Stomach (tissue), 9 donors: Measurements from ENCODE around the gene RUNDC1. TPM values are rescaled to one million over a fixed set of nuclear protein-coding genes. Genes with fewer than 3 reads are reported as not detected.

Experiments used
- DNase-seq, 2 donors: peaks; one replicate each; pipeline versions ENCODE4 v3.0.0 to v3.0.0-alpha.2; 2013 to 2019
- H3K27ac ChIP-seq, 5 donors: fragments of 200-600 bp in 4 of 5; sonication (generic) in 4 of 5; one replicate each; pipeline ENCODE4 v1.5.1; 2013 to 2019; ENCODE audit warnings: mild to moderate bottlenecking in 1 of 5, moderate library complexity in 1 of 5
- H3K27me3 ChIP-seq, 3 donors: fragments of 200-600 bp; sonication (generic); one replicate each; pipeline ENCODE4 v1.5.1; 2017 to 2019; ENCODE audit warnings: mixed run types in 1 of 3
- H3K36me3 ChIP-seq, 4 donors: fragments of 200-600 bp; sonication (generic); 1 replicate in 3 of 4; 2 replicates in 1 of 4; pipeline ENCODE4 v1.5.1; 2016 to 2019
- H3K4me1 ChIP-seq, 4 donors: fragments of 200-600 bp; sonication (generic); one replicate each; pipeline ENCODE4 v1.5.1; 2016 to 2019
- H3K4me3 ChIP-seq, 4 donors: fragments of 200-600 bp; sonication (generic) in 3 of 4; one replicate each; pipeline ENCODE4 v1.5.1; 2016 to 2019; ENCODE audit warnings: mild to moderate bottlenecking in 1 of 4
- H3K9me3 ChIP-seq, 4 donors: fragments of 200-600 bp; sonication (generic); one replicate each; pipeline ENCODE4 v1.5.1; 2016 to 2019
- CTCF ChIP-seq, 7 experiments: fragments of 450-650 bp in 4 of 7; fragments of 200-600 bp in 3 of 7; sonication (generic) in 3 of 7; IDR thresholded peaks; one replicate each; pipeline ENCODE4 v1.5.1; 2016 to 2019; ENCODE audit warnings: antibody characterized with exemption in 7 of 7, control low read depth in 2 of 7, mild to moderate bottlenecking in 1 of 7
- EP300 ChIP-seq: sonication (generic); formaldehyde crosslinking; IDR thresholded peaks from one replicate; pipeline ENCODE4 v1.6.1; 2017; ENCODE audit warnings: antibody characterized with exemption
- POLR2A ChIP-seq, 4 donors: fragments of 450-650 bp; IDR thresholded peaks; one replicate each; pipeline ENCODE4 v1.6.1; 2016; ENCODE audit warnings: antibody characterized with exemption in 4 of 4, control low read depth in 2 of 4, mild to moderate bottlenecking in 1 of 4, moderate library complexity in 1 of 4
- POLR2AphosphoS5 ChIP-seq, 3 donors: sonication (generic); formaldehyde crosslinking; IDR thresholded peaks; one replicate each; pipeline ENCODE4 v1.6.1; 2016; ENCODE audit warnings: antibody characterized with exemption in 3 of 3
- WGBS, 5 donors: extraction: QIAGEN DNeasy Blood & Tissue Kit in 3 of 5; methylation state at CpG; one replicate each; pipeline versions ENCODE4 v1.1.5 to v1.1.7; 2013 to 2018; 5-methylcytosine and 5-hydroxymethylcytosine counted together
- intact Hi-C: fragments of 100-400 bp; cut with DNase I; formaldehyde crosslinking; loops from one replicate; pipeline ENCODE4 v1.15.1; 2023; ENCODE audit warnings: low total_unique reads
- polyA plus RNA-seq, 3 donors: library from polyadenylated mRNA; stranded (reverse); fragments of 200-250 nt; gene quantifications; one replicate each; pipeline ENCODE4 v1.2.3, GENCODE V29; 2013
- total RNA-seq, 5 donors: library from RNA; depleted of rRNA; stranded (reverse); fragments of >200 nt; gene quantifications; one replicate each; pipeline versions ENCODE4 v1.1.0 to v1.2.3, GENCODE V29; 2014 to 2016
- donor health status: healthy with polysubstance abuse.
- donor health status: Bipolar disorder and iron deficiency.
- donor health status: healthy.

RUNDC1 gene
- total and polyA plus RNA-seq, 8 donors: 5.8 to 51.6 (median 13.8) TPM

GRCh38 chr17:43003542-43004172, 23.3 kb downstream of the RUNDC1 start:
- Histone ChIP-seq H3K27ac (peak overlapping the region in 3 of 5 donors; percentile 10 to 33 (median 15)), H3K4me3 (no peak overlapping the region), H3K36me3 (peaks cover 39 to 56% (median 54%) of the 10 kb centered on the region in 4 donors), H3K27me3 (no peaks in the 10 kb centered on the region), H3K4me1 (peaks cover 26 to 66% (median 37%) of the 10 kb centered on the region in 4 donors), H3K9me3 (no peaks in the 10 kb centered on the region)
- TF ChIP-seq CTCF (IDR thresholded peaks at IDR 0.05): no peak
- no peak for TF ChIP-seq POLR2AphosphoS5 (IDR thresholded peaks at IDR 0.05)
- no peak for TF ChIP-seq EP300
- TF ChIP-seq POLR2A (IDR thresholded peaks at IDR 0.05): no peak
- WGBS, 5 donors: 65 to 80% (median 72%) methylated on average over 5 of the region's 5 CpGs
- intact Hi-C loops: no loop called here
- DNase-seq: no peak

- H3K36me3 ChIP-seq: peaks cover 18 to 36% (median 29%) of the 10 kb centered on the region in 4 donors
- intact Hi-C loops: no loop called here
- 19 to 24% (median 21%) methylated on average over 18 of the region's 18 CpGs for WGBS, 5 donors
- H3K4me3 ChIP-seq: peak within 1 kb of the TSS; percentile 62 to 70 (median 64)
- TF ChIP-seq POLR2AphosphoS5 (IDR thresholded peaks at IDR 0.05) (peak; percentile 53 to 89 (median 67)), CTCF (IDR thresholded peaks at IDR 0.05) (peak in 4 of 7 experiments; percentile 13 to 57 (median 40)), EP300 (no peak), POLR2A (IDR thresholded peaks at IDR 0.05) (no peak)
- no peaks in the 10 kb centered on the region for H3K9me3 ChIP-seq
- H3K4me1 ChIP-seq: peaks cover 18 to 70% (median 31%) of the 10 kb centered on the region in 4 donors
- peak; percentile 90 to 96 for DNase-seq
- H3K27me3 ChIP-seq: no peaks in the 10 kb centered on the region
- peak within 1 kb of the TSS; percentile 91 to 98 (median 96) for H3K27ac ChIP-seq
Observed at GRCh38 chr17:43006639-43007551, 26.5 kb downstream of the RUNDC1 start, which contains the start of gene IFI35. IFI35 (plus strand) TSS chr17:43006784; CDS start chr17:43006948, 164 bp downstream.

- H3K4me3 ChIP-seq: no peak overlapping the region
- H3K27ac ChIP-seq: peak overlapping the region in 3 of 5 donors; percentile 7 to 25 (median 20)
- 76 to 83% (median 81%) methylated on average over 5 of the region's 5 CpGs for WGBS, 5 donors
- peaks cover 14 to 44% (median 38%) of the 10 kb centered on the region in 4 donors for H3K36me3 ChIP-seq
- DNase-seq: peak in 1 of 2 donors; percentile 72
- no peaks in the 10 kb centered on the region for H3K9me3 ChIP-seq
- peak in 1 of 3 donors; percentile 6 for TF ChIP-seq POLR2AphosphoS5 (IDR thresholded peaks at IDR 0.05)
- no peak for TF ChIP-seq EP300
- peaks cover 29 to 86% (median 49%) of the 10 kb centered on the region in 4 donors for H3K4me1 ChIP-seq
- H3K27me3 ChIP-seq: no peaks in the 10 kb centered on the region
- intact Hi-C loops: no loop called here
Observed at GRCh38 chr17:43010667-43011308, 30.4 kb downstream of the RUNDC1 start.

- intact Hi-C loops: no loop called here
- H3K9me3 ChIP-seq: no peaks in the 10 kb centered on the region
- TF ChIP-seq CTCF (IDR thresholded peaks at IDR 0.05) (no peak), POLR2A (IDR thresholded peaks at IDR 0.05) (no peak), POLR2AphosphoS5 (IDR thresholded peaks at IDR 0.05) (peak in 1 of 3 donors; percentile 2), EP300 (no peak)
- peak overlapping the region in 4 of 5 donors; percentile 10 to 47 (median 32) for H3K27ac ChIP-seq
- no peak for DNase-seq
- peaks cover 36 to 87% (median 48%) of the 10 kb centered on the region in 4 donors for H3K4me1 ChIP-seq
- no peaks in the 10 kb centered on the region for H3K27me3 ChIP-seq
- H3K4me3 ChIP-seq: no peak overlapping the region
- 56 to 70% (median 64%) methylated on average over 12 to 15 of the region's 15 CpGs for WGBS, 5 donors
- peaks cover 21 to 56% (median 49%) of the 10 kb centered on the region in 4 donors for H3K36me3 ChIP-seq
Observed at GRCh38 chr17:43011728-43012472, 31.5 kb downstream of the RUNDC1 start.
